ENCODE measurements around the gene B3GNT5. TPM values are rescaled to one million over a fixed set of nuclear protein-coding genes. Genes with fewer than 3 reads are reported as not detected.

B3GNT5 gene
- total and polyA plus RNA-seq, 2 donors (not counting 3 experiments of a cell fraction or from before 2014, with no cell fraction given) = 4.1 to 25.6 TPM

DNA sequence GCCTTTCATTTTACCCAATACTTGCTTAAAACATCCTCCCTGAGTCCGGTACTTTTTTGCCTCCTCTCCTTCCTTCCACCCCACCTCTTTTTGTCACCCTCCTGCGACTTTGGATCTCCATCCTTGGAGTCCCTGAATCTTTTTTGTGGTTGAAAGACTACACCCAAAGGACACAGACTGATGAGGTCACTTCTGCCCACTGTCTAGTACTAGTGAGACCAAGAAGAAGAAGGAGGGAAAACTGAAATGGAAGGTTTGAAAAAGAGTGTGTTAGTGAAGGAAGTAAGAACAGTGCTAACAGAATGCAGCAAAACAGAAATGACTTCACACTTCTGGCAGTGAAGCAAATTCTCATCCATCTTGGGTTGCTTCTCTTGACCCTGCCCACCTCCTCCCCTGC is 6.6 kb downstream of the B3GNT5 start:
- no TSS peak for BruUV-seq (replicated peaks)
- CTCF ChIA-PET = interaction anchor here (2.2 to 3.1 kb wide), 3 partner anchors 25 to 123 kb away, joined by 8 to 11 read pairs (median 9); no protein-coding TSS in a partner anchor
- intact Hi-C loops (cut with micrococcal nuclease) = no loop called here

More for the DNA sequence above, 6.6 kb downstream of the B3GNT5 start:
- H4K20me1 ChIP-seq (replicated peaks; ENCODE audit: control insufficient read depth, extremely low read depth, insufficient read depth, low read length) = no peaks in the 10 kb centered on the region
- H3K27ac ChIP-seq (ENCODE audit: insufficient read depth, low read depth, low read length) = no peak overlapping the region
- DNase-seq (ENCODE audit: low read depth, low spot score) = no peak
- TF ChIP-seq FOS (IDR thresholded peaks at IDR 0.05; ENCODE audit: borderline replicate concordance, insufficient read depth, low read length) = no peak
- TF ChIP-seq POLR2AphosphoS5 (IDR thresholded peaks at IDR 0.05; ENCODE audit: insufficient read depth, low read depth, low read length) = no peak
- TF ChIP-seq, protein P1, sequence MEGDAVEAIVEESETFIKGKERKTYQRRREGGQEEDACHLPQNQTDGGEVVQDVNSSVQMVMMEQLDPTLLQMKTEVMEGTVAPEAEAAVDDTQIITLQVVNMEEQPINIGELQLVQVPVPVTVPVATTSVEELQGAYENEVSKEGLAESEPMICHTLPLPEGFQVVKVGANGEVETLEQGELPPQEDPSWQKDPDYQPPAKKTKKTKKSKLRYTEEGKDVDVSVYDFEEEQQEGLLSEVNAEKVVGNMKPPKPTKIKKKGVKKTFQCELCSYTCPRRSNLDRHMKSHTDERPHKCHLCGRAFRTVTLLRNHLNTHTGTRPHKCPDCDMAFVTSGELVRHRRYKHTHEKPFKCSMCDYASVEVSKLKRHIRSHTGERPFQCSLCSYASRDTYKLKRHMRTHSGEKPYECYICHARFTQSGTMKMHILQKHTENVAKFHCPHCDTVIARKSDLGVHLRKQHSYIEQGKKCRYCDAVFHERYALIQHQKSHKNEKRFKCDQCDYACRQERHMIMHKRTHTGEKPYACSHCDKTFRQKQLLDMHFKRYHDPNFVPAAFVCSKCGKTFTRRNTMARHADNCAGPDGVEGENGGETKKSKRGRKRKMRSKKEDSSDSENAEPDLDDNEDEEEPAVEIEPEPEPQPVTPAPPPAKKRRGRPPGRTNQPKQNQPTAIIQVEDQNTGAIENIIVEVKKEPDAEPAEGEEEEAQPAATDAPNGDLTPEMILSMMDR (IDR thresholded peaks at IDR 0.05; ENCODE audit: extremely low read depth in 1 of 2, insufficient read depth in 1 of 2, low read depth in 1 of 2, low read length in 2 of 2) = no peak
- TF ChIP-seq, protein P2, sequence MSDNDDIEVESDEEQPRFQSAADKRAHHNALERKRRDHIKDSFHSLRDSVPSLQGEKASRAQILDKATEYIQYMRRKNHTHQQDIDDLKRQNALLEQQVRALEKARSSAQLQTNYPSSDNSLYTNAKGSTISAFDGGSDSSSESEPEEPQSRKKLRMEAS (IDR thresholded peaks at IDR 0.05; ENCODE audit: insufficient read depth, insufficient read length) = no peak
- TF ChIP-seq EZH2 (IDR thresholded peaks at IDR 0.05; ENCODE audit: borderline replicate concordance, low read depth, low read length, severe bottlenecking) = no peak
- no peak for TF ChIP-seq POLR2A (IDR thresholded peaks at IDR 0.05; ENCODE audit: low read depth, low read length)
- no peak for TF ChIP-seq MYC (IDR thresholded peaks at IDR 0.05; ENCODE audit: low read depth, low read length)
- TF ChIP-seq GATA2 (IDR thresholded peaks at IDR 0.05; ENCODE audit: insufficient read depth, insufficient read length, low read depth, low read length) = no peak
- TF ChIP-seq JUN (IDR thresholded peaks at IDR 0.05; ENCODE audit: borderline replicate concordance, insufficient read depth, insufficient read length, low read depth) = no peak
- POLR2A ChIA-PET = no interaction called here
- no peaks in the 10 kb centered on the region for H3K27me3 ChIP-seq (ENCODE audit: control insufficient read depth in 2 of 2, insufficient read depth in 2 of 2, low read length in 2 of 2)
- no peaks in the 10 kb centered on the region for H3K9me3 ChIP-seq (replicated peaks; ENCODE audit: control insufficient read depth, insufficient read depth, low read length)
- H3K79me2 ChIP-seq (ENCODE audit: control insufficient read depth, insufficient read depth, low read length) = peaks cover 55% of the 10 kb centered on the region
- no peak overlapping the region for H3K4me2 ChIP-seq (ENCODE audit: insufficient read depth, low read length)
- no peak overlapping the region for H2AFZ ChIP-seq (ENCODE audit: low read depth, low read length)
- no peak overlapping the region for H3K4me3 ChIP-seq (replicated peaks in 1 of 3; ENCODE audit: insufficient read depth in 1 of 3, low read depth in 1 of 3, low read length in 3 of 3)
- H3K9ac ChIP-seq (replicated peaks; ENCODE audit: extremely low read depth, insufficient read depth, low read length) = no peak overlapping the region
- FAIRE-seq = no peak
- H3K36me3 ChIP-seq (ENCODE audit: control insufficient read depth in 2 of 2, extremely low read depth in 1 of 2, insufficient read depth in 2 of 2, low read length in 2 of 2) = no peaks in the 10 kb centered on the region
- no peaks in the 10 kb centered on the region for H3K9me1 ChIP-seq (replicated peaks; ENCODE audit: control insufficient read depth, extremely low read depth, insufficient read depth, low read length)
- dilution Hi-C loops (cut with MboI; ENCODE audit: extremely low pct_ligation_motif_present, low sequenced_read_pairs) = no loop called here
- peaks cover 13% of the 10 kb centered on the region for H3K4me1 ChIP-seq (ENCODE audit: control insufficient read depth, extremely low read depth, insufficient read depth, low read length)
